BE2C (cell line): ENCODE measurements around the gene CLGN.
"Not testable (repeated sequence)": the region's sequence is repeated elsewhere in the genome, so short reads cannot be mapped to it uniquely, and the experiment has no call there.

Source experiments
- DNase-seq: peaks from one replicate; pipeline ENCODE4 v3.0.0-alpha.2; 2020
- H3K27me3 ChIP-seq: fragments of 250-450 bp; sonication (Bioruptor Pico); 2 replicates; pipeline ENCODE4 v1.5.1; 2020; ENCODE audit warnings: mild to moderate bottlenecking
- H3K36me3 ChIP-seq: fragments of 250-450 bp; sonication (Bioruptor Pico); 2 replicates; pipeline ENCODE4 v1.5.1; 2020; ENCODE audit warnings: mild to moderate bottlenecking
- H3K4me1 ChIP-seq: fragments of 250-450 bp; sonication (Bioruptor Pico); 2 replicates; pipeline ENCODE4 v1.5.1; 2020
- H3K4me3 ChIP-seq: 2 replicates; pipeline ENCODE4 v1.5.1; 2011; ENCODE audit warnings: low read depth, low read length
- H3K9me3 ChIP-seq: fragments of 250-450 bp; sonication (Bioruptor Pico); 2 replicates; pipeline ENCODE4 v1.5.1; 2020
- CTCF ChIP-seq: IDR thresholded peaks from 2 replicates; pipeline ENCODE4 v1.5.1; 2012; ENCODE audit warnings: mild to moderate bottlenecking, low read depth, low read length

CLGN gene

GRCh38 chr4:140427919-140428471 is 547 bp upstream of the CLGN start:
- Histone ChIP-seq H3K4me3 (peak overlapping the region; percentile 94), H3K4me1 (no peaks in the 10 kb centered on the region; the same call in 1 of the 2 replicates), H3K36me3 (no peaks in the 10 kb centered on the region), H3K27me3 (no peaks in the 10 kb centered on the region), H3K9me3 (no peaks in the 10 kb centered on the region)
- no peak for TF ChIP-seq CTCF
- DNase-seq = no peak

GRCh38 chr4:140426610-140427105 is 790 bp downstream of the CLGN start:
- Histone ChIP-seq H3K4me3 (peak overlapping the region; percentile 94), H3K27me3 (no peaks in the 10 kb centered on the region), H3K9me3 (no peaks in the 10 kb centered on the region), H3K4me1 (no peaks in the 10 kb centered on the region), H3K36me3 (no peaks in the 10 kb centered on the region)
- TF ChIP-seq CTCF = peak; percentile 42
- peak; percentile 52 for DNase-seq

GRCh38 chr4:140423106-140423505 is 4.3 kb downstream of the CLGN start:
- no peak overlapping the region for H3K4me3 ChIP-seq
- no peak for DNase-seq
- no peaks in the 10 kb centered on the region for H3K4me1 ChIP-seq
- H3K36me3 ChIP-seq = no peaks in the 10 kb centered on the region
- TF ChIP-seq CTCF = no peak
- H3K27me3 ChIP-seq = no peaks in the 10 kb centered on the region
- no peaks in the 10 kb centered on the region for H3K9me3 ChIP-seq

- DNase-seq, H3K27me3 ChIP-seq, H3K9me3 ChIP-seq, H3K36me3 ChIP-seq, H3K4me3 ChIP-seq, H3K4me1 ChIP-seq: not testable (repeated sequence)
Measured at GRCh38 chr4:140413130-140413969, 14.1 kb downstream of the CLGN start.

GRCh38 chr4:140408974-140409373 is 18.5 kb downstream of the CLGN start:
- no peaks in the 10 kb centered on the region for H3K36me3 ChIP-seq
- DNase-seq = peak; percentile 24
- TF ChIP-seq CTCF = no peak
- no peak overlapping the region for H3K4me3 ChIP-seq
- H3K4me1 ChIP-seq = peaks cover 8% of the 10 kb centered on the region
- H3K27me3 ChIP-seq = no peaks in the 10 kb centered on the region
- no peaks in the 10 kb centered on the region for H3K9me3 ChIP-seq

GRCh38 chr4:140406292-140406691 is 21.2 kb downstream of the CLGN start:
- no peak for TF ChIP-seq CTCF
- Histone ChIP-seq H3K36me3 (no peaks in the 10 kb centered on the region), H3K9me3 (no peaks in the 10 kb centered on the region), H3K4me1 (peaks cover 8% of the 10 kb centered on the region), H3K4me3 (no peak overlapping the region), H3K27me3 (no peaks in the 10 kb centered on the region)
- DNase-seq = no peak
